AG09309 (cell line): Measurements from ENCODE around the gene FHIP2A.

ENCODE experiments used
- DNase-seq: peaks from one replicate; pipeline ENCODE4 v3.0.0-alpha.2; 2010; ENCODE audit warnings: low read depth
- H3K4me3 ChIP-seq: 2 replicates; pipeline ENCODE4 v1.5.1; 2011; ENCODE audit warnings: mild to moderate bottlenecking, low read depth, low read length, moderate library complexity; ENCODE audit not compliant: control insufficient read depth
- TF ChIP-seq, protein P1 (sequence below): IDR thresholded peaks from 2 replicates; pipeline ENCODE4 v1.5.1; 2011; ENCODE audit warnings: mild to moderate bottlenecking, low read depth, low read length, inconsistent platforms; ENCODE audit not compliant: insufficient read depth, control insufficient read depth; ENCODE audit errors: missing control alignments

Gene FHIP2A

DNA sequence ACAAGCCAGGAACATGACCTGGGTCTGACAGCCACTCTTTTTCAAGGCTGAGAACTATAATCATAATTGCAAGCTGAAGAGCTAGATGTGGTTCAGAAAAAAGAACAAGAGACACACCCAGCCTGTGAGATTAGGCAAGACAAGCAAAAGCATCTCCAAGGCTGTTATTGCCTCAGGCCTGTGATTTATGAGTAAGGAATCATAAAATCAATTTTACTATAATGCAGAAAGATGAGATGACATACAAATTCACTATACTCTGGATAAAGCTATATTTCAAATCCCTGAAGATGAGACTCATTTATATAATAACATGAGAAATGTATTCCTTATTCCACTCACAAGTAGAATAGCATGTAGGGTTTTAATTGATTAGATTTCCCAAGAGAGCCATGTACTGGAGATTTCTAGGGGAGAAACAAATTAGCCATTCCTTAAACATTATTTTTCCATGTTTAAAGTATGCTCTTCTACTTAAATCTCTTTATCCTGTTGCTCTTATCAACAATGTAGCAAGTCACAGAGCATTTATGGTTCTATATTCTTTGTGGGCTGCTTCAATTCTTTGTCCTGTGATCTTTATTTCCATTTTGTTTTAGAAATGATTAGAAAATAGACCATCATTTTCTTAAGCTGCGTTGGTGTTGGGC lies 47.4 kb downstream of the FHIP2A start:
- TF ChIP-seq, protein P1, sequence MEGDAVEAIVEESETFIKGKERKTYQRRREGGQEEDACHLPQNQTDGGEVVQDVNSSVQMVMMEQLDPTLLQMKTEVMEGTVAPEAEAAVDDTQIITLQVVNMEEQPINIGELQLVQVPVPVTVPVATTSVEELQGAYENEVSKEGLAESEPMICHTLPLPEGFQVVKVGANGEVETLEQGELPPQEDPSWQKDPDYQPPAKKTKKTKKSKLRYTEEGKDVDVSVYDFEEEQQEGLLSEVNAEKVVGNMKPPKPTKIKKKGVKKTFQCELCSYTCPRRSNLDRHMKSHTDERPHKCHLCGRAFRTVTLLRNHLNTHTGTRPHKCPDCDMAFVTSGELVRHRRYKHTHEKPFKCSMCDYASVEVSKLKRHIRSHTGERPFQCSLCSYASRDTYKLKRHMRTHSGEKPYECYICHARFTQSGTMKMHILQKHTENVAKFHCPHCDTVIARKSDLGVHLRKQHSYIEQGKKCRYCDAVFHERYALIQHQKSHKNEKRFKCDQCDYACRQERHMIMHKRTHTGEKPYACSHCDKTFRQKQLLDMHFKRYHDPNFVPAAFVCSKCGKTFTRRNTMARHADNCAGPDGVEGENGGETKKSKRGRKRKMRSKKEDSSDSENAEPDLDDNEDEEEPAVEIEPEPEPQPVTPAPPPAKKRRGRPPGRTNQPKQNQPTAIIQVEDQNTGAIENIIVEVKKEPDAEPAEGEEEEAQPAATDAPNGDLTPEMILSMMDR: no peak
- no peak overlapping the region for H3K4me3 ChIP-seq
- peak; percentile 42 for DNase-seq

DNA sequence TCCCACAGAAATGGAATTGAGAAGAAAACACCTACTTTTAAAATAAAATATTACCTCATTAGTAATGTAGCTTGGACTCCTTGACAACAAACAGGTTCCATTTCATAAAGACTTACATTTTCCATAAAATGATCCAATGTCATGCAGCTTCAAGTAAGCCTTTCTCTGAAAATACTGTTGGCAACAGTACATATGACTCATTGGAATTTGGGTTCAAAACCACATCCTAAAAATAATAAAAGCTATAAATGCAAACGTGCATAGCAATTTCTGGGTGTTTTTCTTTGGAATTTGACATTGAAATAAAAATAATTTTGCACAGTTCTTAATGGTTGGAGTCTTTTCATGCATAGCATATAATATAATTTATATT lies 47.9 kb downstream of the FHIP2A start:
- TF ChIP-seq, protein P1: no peak
- H3K4me3 ChIP-seq: no peak overlapping the region
- peak; percentile 44 for DNase-seq

DNA sequence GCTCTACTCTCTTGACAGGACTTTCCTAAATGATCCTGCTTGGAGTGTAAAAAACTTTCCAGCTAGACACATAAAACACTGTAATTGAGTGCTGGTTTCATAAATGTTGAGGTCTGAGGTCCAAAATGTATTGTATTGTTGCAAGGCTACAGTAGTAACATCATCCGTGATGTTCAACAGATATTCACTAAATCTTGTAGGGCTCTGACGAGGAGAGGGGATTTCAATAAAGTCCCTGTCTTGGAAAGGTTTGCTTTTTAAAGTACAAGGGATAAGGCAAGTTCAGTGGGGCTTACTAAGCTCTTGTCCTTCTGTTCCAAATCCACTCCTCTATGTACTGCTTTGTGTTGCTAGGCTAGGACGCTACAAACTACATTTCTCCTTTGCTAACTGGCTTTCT lies 48.9 kb downstream of the FHIP2A start:
- H3K4me3 ChIP-seq: no peak overlapping the region
- TF ChIP-seq, protein P1: no peak
- no peak for DNase-seq

DNA sequence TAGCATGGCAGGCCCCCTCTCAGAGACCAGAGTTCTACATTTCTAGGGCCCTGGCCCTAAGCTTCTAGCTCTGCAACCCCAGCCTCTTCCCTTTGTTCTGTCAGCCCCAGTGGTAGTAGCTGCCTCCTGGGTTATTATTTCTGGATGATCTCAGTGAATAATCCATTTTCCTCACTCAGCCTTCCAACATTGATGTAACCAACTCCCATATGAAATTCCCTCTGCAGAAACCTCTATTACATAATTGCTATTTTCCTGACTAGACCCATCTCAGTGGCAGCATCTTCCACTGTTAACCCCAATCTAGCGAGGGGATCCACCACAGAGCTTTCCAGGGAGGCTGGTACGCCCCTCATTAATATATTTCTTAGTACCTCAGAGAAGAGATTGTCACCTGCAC lies 49.8 kb downstream of the FHIP2A start:
- no peak overlapping the region for H3K4me3 ChIP-seq
- DNase-seq: no peak
- TF ChIP-seq, protein P1: no peak
